ENCODE data around the gene PPP2R5C.

PPP2R5C gene

GRCh38 chr14:101887219-101887618, 125.7 kb downstream of the PPP2R5C start:
- no peak for DNase-seq (ENCODE audit: low spot score)

DNA sequence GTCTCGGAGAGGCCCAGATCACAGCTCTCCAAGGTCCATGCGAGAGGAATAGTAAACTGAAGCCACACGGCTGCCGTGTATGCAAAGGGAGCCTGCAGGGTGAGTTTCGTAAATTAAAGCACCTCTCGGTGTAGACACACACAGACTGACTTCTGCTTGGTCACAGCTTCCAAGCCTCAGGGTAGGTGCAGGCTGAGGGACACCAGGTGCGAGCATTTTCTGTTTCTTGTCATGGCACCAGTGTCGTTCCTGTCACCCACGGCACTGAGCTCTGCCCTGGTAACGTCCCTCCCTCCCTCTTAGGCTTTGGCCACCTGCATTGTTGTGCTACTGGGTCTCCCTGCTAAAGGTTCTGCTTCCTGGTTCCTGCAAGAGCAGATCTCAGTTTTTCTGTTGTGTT, 126.7 kb downstream of the PPP2R5C start:
- DNase-seq (ENCODE audit: low spot score) = no peak

DNA sequence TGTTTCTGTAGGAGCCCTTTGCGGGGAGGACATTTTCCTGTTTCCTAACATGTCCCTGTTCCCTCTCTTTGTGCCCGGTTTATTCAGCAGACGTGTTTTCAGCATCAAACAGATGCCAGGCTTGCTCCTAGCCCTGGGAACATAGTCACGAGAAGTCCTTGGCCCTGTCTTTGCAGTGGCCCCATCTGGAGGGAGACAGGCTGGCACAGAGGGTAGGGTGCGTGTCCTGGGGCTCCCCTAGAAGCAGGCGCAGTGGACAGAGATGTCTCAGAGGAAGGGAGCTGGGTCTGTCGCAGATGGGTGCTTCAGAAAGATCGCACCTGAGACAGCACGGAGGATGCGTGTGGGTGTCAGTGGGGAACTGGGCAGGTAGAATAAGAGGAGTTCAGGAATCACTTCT, 127.9 kb downstream of the PPP2R5C start:
- DNase-seq (ENCODE audit: low spot score) = no peak

DNA sequence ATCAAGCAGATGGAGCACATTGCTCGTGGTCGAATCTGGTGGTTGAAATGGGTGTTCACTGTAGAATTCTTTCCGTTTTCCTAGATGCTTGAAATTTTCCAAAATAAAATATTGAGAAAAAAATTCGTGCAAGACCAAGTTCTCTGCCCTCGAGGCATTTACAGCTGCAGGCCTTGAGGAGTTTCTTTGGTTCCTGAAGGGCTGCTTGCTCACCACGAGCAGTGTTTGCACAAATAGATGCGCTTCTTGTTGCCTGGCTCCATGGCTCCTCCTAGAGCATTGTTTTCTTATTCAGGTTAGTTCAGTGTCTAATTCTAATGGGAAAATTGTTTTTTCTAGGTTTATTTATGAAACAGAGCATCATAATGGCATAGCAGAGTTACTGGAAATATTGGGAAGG, 128.4 kb downstream of the PPP2R5C start:
- DNase-seq (ENCODE audit: low spot score) = no peak

- no peak for DNase-seq (ENCODE audit: low spot score)
These were observed 130.0 kb downstream of the PPP2R5C start for GRCh38 chr14:101891471-101891870.

DNA sequence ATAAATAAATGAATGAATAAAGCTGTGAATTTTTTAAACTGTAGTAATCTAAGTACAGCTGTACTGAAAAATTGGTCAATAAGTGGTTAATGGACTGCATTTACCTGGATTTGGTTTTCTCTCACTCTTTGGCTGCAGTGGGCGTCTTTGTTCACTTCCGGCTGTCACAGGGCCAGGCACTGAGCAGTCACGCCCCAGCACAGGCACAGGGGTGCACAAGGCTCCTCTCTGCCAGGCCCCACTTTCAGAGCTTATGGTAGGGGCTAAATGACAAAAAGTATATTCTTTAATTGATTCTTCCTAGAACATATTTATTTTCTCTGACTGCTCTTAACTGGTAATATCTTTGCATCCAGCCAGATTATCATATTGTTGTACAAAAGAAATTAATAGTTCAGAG, 132.2 kb downstream of the PPP2R5C start:
- DNase-seq (ENCODE audit: low spot score) = no peak

DNA sequence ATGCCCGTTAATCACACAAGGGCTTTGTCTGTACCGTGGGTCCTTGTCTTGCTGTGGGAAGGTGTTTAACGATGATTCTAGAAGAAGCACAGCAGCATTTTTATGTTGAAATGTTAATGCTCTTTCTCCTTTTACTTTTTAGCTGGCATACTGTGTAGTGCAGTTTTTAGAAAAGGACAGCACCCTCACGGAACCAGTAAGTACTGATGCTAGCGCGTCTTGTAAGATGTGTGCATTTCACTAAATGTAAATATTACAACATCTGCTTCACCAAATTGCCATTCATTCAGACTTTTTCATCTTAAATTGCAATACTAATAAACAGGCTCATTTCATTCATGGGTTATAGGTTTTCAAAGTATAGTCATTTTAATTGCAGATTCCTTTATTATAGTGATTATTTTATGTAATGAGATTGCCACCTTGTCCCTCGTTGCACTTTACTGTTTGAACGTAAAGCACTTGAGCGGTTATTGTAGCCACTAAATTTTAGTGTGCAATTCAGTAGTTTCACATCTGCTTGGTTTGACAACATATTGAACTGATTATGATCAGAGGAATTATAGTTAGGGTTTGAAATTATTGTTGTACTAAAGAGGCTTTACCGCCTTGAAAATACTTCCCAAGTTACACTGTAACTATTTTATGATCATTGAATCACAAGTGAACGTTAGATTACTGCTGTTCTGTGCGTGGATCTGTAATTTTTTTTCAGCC, 133.0 kb downstream of the PPP2R5C start:
- DNase-seq (ENCODE audit: low spot score) = no peak

DNA sequence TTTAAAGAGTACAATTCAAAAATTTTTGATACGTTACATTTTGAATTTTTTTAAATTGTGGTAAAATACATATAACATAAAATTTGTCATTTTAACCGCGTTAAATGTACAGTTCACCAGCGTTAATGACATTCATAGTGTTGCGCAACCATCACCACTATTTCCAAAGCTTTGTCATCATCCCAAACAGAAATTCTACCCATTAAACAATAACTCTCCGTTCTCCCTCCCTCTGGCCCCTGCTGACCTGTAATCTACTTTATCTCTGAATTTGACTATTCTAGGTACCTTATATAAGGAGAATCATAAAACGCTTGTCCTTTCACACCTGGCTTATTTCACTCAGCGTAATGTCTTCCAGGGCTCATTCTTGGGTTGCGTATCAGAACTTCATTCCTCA, 133.7 kb downstream of the PPP2R5C start:
- no peak for DNase-seq (ENCODE audit: low spot score)

GRCh38 chr14:101897326-101897725, 135.8 kb downstream of the PPP2R5C start:
- no peak for DNase-seq (ENCODE audit: low spot score)

DNA sequence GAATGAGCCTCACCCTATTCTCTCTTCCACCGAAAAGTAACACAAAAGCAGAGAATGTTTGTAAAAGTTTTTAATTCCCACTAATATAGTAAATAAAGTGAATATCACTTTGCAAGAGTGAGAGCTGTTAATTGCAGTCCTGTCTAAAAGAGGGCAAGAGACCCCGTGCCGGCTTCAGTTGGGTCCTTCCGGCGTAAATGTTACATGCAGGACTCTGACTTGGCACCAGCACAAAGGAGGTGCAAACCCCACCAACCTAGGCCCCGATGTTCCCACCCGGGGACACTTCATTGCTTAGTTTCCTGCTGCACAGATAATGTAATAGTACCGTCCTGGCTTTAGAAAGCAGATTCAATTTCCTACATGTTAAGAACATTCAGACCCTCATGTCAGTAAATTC, 136.9 kb downstream of the PPP2R5C start:
- no peak for DNase-seq (ENCODE audit: low spot score)

GRCh38 chr14:101899263-101899662, 137.8 kb downstream of the PPP2R5C start:
- no peak for DNase-seq (ENCODE audit: low spot score)

- no peak for DNase-seq (ENCODE audit: low spot score)
These were observed 138.7 kb downstream of the PPP2R5C start for GRCh38 chr14:101900253-101900652.

GRCh38 chr14:101903111-101903561, 141.6 kb downstream of the PPP2R5C start:
- DNase-seq (ENCODE audit: low spot score) = no peak

DNA sequence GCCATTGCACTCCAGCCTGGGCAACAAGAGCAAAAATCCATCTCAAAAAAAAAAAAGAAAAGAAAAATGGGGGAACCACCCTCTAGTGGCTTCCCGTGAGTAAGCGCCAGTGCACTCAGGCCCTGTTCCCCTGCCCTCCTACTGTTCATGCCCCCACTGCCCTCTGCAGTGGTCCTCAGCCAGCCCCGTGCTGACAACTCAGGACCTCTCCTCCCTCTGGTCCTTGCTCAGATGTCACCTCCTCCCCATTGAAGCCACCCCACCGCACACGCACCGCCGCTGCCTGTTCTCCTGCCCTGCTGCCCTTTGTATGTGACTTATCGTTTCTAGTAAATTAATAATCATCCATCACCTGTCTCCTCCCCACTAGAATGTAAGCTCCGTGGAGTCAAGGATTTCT, 144.1 kb downstream of the PPP2R5C start:
- no peak for DNase-seq (ENCODE audit: low spot score)

DNA sequence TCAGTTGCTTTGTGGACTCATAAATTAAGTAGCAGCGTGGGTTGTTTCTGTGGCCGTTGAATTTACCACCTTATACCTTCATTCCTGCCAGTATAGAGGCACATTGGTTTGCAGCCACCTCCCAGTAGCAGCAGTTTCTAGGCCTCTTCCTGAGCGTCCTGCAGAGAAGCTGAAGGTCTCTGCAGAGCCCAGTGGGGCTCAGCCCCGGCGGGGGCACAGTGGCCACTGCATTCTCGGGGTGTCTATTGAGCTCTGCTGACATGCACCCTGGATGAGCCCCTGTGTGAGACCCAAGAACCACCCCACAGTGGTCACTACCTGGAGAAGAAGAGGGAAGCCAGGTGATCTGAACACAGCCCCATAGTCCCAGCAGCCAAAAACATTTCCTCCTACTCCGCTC, 145.1 kb downstream of the PPP2R5C start:
- DNase-seq (ENCODE audit: low spot score) = no peak

DNA sequence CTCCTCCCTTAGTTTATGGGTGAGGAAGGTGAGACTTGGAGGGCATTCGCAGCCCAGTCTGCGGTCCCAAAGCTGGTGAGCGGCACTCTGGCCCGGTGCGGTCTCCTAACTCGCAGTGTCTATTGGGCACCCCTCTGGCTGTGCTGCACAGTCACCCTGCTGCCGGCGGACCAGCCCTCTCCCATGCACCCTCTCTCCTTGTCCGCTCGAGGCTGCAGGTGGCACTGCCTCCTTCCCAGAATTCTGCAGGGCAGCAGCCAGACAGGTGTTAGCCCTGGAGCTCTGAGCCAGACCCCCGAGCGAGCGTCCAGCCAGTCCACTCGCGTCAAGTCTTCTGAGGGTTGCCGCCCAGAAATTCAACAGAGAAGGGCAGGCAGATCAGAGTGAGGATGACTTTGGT, 146.1 kb downstream of the PPP2R5C start:
- DNase-seq (ENCODE audit: low spot score) = no peak

- no peak for DNase-seq (ENCODE audit: low spot score)
These were observed 147.3 kb downstream of the PPP2R5C start for GRCh38 chr14:101908795-101909194.

DNA sequence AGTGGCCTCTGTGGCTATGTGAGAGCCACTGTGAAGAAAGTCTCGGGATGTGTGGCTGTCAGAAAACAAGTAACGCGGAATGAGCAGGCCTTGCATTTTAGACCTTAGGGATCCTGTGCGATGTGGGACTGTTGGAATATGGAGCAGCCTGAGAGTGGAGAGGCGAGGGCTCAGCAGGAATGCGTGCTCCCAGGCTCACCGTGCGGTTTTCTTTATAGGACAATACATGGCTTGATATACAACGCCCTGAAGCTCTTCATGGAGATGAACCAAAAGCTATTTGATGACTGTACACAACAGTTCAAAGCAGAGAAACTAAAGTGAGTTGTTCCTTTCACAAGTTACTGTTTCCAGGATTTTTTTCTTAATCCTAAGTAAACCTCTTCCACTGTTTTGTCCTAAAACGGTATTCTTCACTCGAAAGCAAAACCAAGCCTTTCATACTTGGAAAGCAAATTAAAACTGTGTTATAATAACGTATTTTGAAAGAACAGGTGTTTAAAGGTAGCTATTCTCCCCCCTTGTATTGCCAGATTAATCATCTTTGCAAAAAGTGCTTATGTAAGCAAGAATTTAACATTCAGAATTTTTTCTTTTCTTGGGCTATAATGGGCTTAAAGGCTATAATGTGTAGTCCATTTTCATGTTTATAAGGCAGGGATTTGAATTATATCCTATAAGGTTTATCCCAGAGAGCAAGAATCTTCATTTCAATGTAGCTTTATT, 148.0 kb downstream of the PPP2R5C start:
- no peak for DNase-seq (ENCODE audit: low spot score)

DNA sequence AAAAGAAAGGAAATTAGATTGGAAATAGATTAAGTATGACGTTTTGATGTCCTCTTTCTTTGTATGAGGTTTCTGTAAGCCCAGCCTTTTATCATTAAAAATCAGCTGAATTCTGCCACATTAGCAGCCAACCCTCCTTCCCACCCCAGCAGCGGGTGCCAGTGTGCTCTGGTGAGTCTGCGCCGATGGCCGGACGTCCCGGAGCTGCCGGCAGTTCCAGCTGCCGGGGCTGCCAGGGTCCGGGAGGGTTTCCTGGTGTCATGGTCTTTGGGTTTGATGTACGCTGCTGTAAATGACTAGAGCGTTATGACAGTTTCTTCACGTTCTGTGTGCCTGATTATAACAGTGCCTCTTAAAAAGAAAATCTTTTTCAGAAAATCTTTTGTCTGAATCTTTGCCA, 151.3 kb downstream of the PPP2R5C start:
- DNase-seq (ENCODE audit: low spot score) = no peak

GRCh38 chr14:101914083-101914482, 152.6 kb downstream of the PPP2R5C start:
- no peak for DNase-seq (ENCODE audit: low spot score)

DNA sequence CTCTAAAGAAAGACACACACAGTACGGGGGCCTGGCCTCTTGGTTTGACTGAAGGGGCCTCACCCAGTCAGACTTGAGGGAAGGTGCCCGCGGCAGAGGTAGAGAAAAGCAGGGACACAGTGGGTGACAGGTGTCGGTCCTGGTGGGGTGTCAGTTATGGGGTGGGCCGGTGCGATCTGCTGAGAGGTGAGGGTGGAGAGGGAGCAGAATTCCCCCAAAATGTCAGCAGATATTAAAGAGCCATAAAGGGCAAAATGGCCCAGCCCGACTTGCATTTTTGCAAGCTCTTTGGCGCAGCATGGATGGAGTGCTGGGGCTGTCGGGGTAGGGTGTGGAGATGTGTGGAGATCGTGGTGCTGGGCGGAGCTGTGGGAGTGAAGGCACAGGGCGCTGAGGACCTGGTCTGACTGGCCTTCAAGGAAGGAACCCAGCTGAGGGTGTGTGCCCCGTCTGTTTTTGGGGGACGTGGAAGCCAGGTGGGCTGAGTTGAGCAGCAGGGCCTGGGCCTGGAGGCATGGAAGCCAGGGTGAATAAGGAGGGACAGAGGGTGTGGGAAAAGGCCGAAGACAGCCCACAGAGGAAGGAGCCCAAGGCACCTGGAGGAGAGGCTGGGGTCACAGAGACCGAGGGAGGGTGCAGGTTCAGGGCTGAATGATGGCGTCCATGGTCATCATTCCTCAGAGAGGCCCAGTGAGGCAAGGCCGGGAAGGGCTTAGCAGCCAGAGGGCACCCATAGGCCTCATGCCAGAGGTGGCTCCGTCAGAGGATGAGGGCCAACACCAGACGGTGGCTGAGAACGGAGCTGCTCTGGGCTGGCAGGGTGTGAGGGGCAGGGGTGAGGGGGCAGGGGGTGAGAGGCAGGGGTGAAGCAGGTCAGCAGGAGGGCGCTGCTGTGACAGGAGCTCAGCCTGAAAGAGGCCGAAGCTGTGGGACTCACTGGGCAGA, 154.6 kb downstream of the PPP2R5C start:
- DNase-seq (ENCODE audit: low spot score) = no peak

DNA sequence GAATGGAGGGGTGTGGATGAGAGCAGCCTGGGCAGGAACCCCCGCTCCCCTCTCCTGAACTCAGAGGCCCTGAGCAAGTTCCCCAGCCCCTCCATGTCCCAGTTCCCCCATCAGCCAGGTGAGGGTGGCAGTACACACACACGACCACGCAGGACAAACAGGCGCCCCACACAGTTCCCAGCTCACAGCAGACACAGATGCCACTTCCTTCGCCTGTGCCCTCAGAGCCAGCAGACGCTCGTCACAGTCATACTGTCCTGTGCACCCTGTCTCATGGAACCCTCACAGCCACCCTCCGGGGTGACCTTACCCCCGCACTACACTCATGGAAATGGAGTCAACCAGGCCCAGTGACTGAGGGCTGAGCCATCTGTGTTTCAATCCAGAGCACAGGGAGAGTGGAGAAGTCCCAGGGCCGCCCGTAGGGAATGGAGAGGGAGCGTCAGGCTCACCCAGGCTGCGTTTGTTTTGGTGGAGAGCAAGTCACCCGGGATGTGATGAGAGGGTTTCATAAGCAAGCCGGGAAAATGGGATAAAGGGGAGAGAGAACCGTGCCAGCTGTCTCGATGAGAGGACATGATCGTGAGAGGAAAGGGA, 155.4 kb downstream of the PPP2R5C start:
- no peak for DNase-seq (ENCODE audit: low spot score)
